AML-193 (cell line): ENCODE measurements around the gene UPK3BL1.
"Not testable (repeated sequence)": the region's sequence is repeated elsewhere in the genome, so short reads cannot be mapped to it uniquely, and the experiment has no call there.

Experiments used
- DNase-seq, 2 experiments: peaks; one replicate each; lab custom pipeline; 2025; lab: John Stamatoyannopoulos, UW

Gene UPK3BL1

GRCh38 chr7:102627271-102627904 lies 15.2 kb downstream of the UPK3BL1 start:
- not testable (repeated sequence) for DNase-seq

- not testable (repeated sequence) for DNase-seq
These were observed 24.5 kb downstream of the UPK3BL1 start for GRCh38 chr7:102618122-102618521.

- DNase-seq: not testable (repeated sequence)
These were observed 26.0 kb downstream of the UPK3BL1 start, which contains the start of gene RASA4 for GRCh38 chr7:102616507-102617125. TSS of gene RASA4 (minus strand) at chr7:102616756. CDS start at chr7:102616689, 67 bp downstream.

GRCh38 chr7:102615930-102616329 lies 26.7 kb downstream of the UPK3BL1 start:
- DNase-seq: not testable (repeated sequence)

- not testable (repeated sequence) for DNase-seq
These were observed 27.7 kb downstream of the UPK3BL1 start for GRCh38 chr7:102614873-102615272.

- DNase-seq: not testable (repeated sequence)
These were observed 28.3 kb downstream of the UPK3BL1 start for GRCh38 chr7:102614346-102614697.

- not testable (repeated sequence) for DNase-seq
These were observed 28.8 kb downstream of the UPK3BL1 start for GRCh38 chr7:102613575-102614345.

GRCh38 chr7:102611675-102612325 lies 30.8 kb downstream of the UPK3BL1 start:
- not testable (repeated sequence) for DNase-seq

- DNase-seq: not testable (repeated sequence)
These were observed 31.4 kb downstream of the UPK3BL1 start for GRCh38 chr7:102611013-102611674.

- not testable (repeated sequence) for DNase-seq
These were observed 32.1 kb downstream of the UPK3BL1 start for GRCh38 chr7:102610441-102610840.

- not testable (repeated sequence) for DNase-seq
These were observed 32.9 kb downstream of the UPK3BL1 start for GRCh38 chr7:102609734-102610133.

- DNase-seq: not testable (repeated sequence)
These were observed 35.7 kb downstream of the UPK3BL1 start for GRCh38 chr7:102606848-102607247.

- DNase-seq: not testable (repeated sequence)
These were observed 38.0 kb downstream of the UPK3BL1 start for GRCh38 chr7:102604431-102605145.

- not testable (repeated sequence) for DNase-seq
These were observed 40.3 kb downstream of the UPK3BL1 start for GRCh38 chr7:102602317-102602716.

- not testable (repeated sequence) for DNase-seq
These were observed 42.9 kb downstream of the UPK3BL1 start for GRCh38 chr7:102599699-102600098.

- DNase-seq: not testable (repeated sequence)
These were observed 46.6 kb downstream of the UPK3BL1 start for GRCh38 chr7:102596036-102596435.

GRCh38 chr7:102593637-102594334 lies 48.8 kb downstream of the UPK3BL1 start:
- not testable (repeated sequence) for DNase-seq

- DNase-seq: not testable (repeated sequence)
These were observed 50.0 kb downstream of the UPK3BL1 start for GRCh38 chr7:102592477-102593019.

GRCh38 chr7:102589857-102590256 lies 52.7 kb downstream of the UPK3BL1 start:
- DNase-seq: not testable (repeated sequence)
